HepG2 (cell line): ENCODE results near the gene SOCS1. TPM values are rescaled to one million over a fixed set of nuclear protein-coding genes. Genes with fewer than 3 reads are reported as not detected.

Experiments used
- E2F2 ChIP-seq: sonication (generic); formaldehyde crosslinking; IDR thresholded peaks from 2 replicates; pipeline ENCODE4 v1.4.0; 2020; ENCODE audit warnings: missing genetic modification reagents, borderline replicate concordance
- EEA1 ChIP-seq: sonication (generic); formaldehyde crosslinking; IDR thresholded peaks from 2 replicates; pipeline ENCODE4 v1.5.1; 2020; ENCODE audit warnings: mild to moderate bottlenecking, missing genetic modification reagents, borderline replicate concordance
- FOXA3 ChIP-seq: IDR thresholded peaks from 2 replicates; pipeline ENCODE4 v1.6.1; 2016; ENCODE audit warnings: missing genetic modification reagents, missing compliant biosample characterization
- MATR3 ChIP-seq: sonication (generic); formaldehyde crosslinking; IDR thresholded peaks from 2 replicates; pipeline ENCODE4 v1.4.0; 2020; ENCODE audit warnings: missing genetic modification reagents
- TIGD3 ChIP-seq: sonication (generic); formaldehyde crosslinking; IDR thresholded peaks from 2 replicates; pipeline ENCODE4 v1.5.1; 2020; ENCODE audit warnings: mild to moderate bottlenecking, missing genetic modification reagents, borderline replicate concordance
- YEATS4 ChIP-seq: sonication (generic); formaldehyde crosslinking; IDR thresholded peaks from 2 replicates; pipeline ENCODE4 v1.4.0; 2020; ENCODE audit warnings: missing genetic modification reagents, borderline replicate concordance
- ZKSCAN5 ChIP-seq: sonication (generic); formaldehyde crosslinking; IDR thresholded peaks from 2 replicates; pipeline ENCODE4 v1.5.1; 2020; ENCODE audit warnings: mild to moderate bottlenecking, missing genetic modification reagents
- ZNF513 ChIP-seq: sonication (generic); formaldehyde crosslinking; conservative IDR thresholded peaks from 2 replicates; pipeline ENCODE4 v1.5.0; 2020; ENCODE audit warnings: missing genetic modification reagents
- ZNF605 ChIP-seq: sonication (generic); formaldehyde crosslinking; IDR thresholded peaks from 2 replicates; pipeline ENCODE4 v1.8.0; 2022; ENCODE audit warnings: mild to moderate bottlenecking, missing genetic modification reagents
- ZNF678 ChIP-seq: sonication (generic); formaldehyde crosslinking; IDR thresholded peaks from 2 replicates; pipeline ENCODE4 v1.4.0; 2020; ENCODE audit warnings: mild to moderate bottlenecking, missing genetic modification reagents
- ZNF687 ChIP-seq: sonication (generic); formaldehyde crosslinking; IDR thresholded peaks from 2 replicates; pipeline ENCODE4 v1.5.1; 2020; ENCODE audit warnings: mild to moderate bottlenecking, missing genetic modification reagents, moderate library complexity
- polyA plus RNA-seq, 8 experiments: library from polyadenylated mRNA; depleted of rRNA in 3 of 8; stranded (reverse) in 7 of 8; unstranded in 1 of 8; fragments of >200 nt; fragmentation: Illumina TruSeq in 4 of 8; extraction: Trizol in 4 of 8; gene quantifications; 2 replicates each; pipeline versions ENCODE4 v1.2.1 to v1.2.3, GENCODE V29; 2011 to 2016; ENCODE audit warnings: low read depth in 4 of 8, missing spikeins in 1 of 8, mixed read lengths in 1 of 8; ENCODE audit not compliant: insufficient read depth in 1 of 8
- total RNA-seq, 5 experiments: library from RNA; depleted of rRNA; stranded (reverse); fragments of >200 nt; fragmentation: Illumina TruSeq; extraction: Trizol; gene quantifications; 2 replicates each; pipeline ENCODE4 v1.2.3, GENCODE V29; 2016; ENCODE audit warnings: low read depth in 1 of 5
- TF ChIP-seq, protein P1 (sequence below): sonication (generic); formaldehyde crosslinking; IDR thresholded peaks from 2 replicates; pipeline ENCODE4 v1.8.0; 2022; ENCODE audit warnings: mild to moderate bottlenecking, missing genetic modification reagents; ENCODE audit not compliant: insufficient replicate concordance
- TF ChIP-seq, protein P2 (sequence below): sonication (generic); formaldehyde crosslinking; IDR thresholded peaks from 2 replicates; pipeline ENCODE4; 2020; ENCODE audit warnings: missing genetic modification reagents, mild to moderate bottlenecking, borderline replicate concordance

The SOCS1 gene
- total and polyA plus RNA-seq, 2 of the 13 experiments (the other 11 are each of a cell fraction or from before 2014, with no cell fraction given): 5.3 to 6.3 TPM

DNA sequence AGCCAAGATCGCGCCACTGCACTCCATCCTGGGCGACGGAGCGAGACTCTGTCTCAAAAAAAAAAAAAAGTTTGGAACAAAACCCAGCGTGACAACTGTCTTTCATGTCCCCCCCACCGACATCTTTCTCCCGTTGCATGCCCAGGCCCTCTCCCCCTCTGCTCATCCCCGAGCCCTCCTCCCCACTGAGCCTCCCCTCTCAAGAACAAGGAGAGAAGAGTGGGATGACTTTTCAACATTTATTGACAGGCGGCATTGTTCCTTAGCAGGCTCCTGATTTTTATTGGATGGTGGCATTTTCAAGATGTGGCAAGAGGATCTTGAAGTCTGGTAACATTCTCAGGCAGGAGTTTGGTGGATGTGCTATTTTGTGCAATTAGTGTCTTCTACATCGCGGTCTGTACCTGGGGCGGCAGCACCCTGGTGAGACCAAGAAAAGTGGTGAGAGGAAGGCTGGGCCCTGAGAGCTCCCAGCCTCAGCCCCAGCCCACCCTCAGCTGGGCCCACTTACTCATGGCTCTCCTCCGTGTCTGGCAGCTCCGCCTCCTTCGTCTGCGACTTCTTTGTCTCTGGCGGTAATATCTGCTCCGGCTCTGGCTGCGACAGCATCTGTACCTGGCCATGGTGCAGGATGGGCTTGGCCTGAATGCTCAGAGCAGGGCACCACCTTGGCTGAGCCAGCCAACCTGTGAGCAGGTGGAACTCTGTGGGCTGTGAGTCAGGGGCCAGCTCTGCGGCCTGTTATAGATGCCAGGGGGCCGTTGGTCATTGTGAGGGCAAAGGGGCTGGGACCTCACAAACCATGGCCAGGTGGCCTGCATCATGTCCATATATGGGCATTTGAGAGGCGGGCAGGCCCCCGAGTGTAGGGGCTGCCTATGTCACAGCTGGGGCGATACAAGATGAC, 24.9 kb upstream of the SOCS1 start, which contains the start of gene PRM1 (continued):
- peak; percentile 76 for TF ChIP-seq ZNF687 (CRISPR knock-in tag)
- TF ChIP-seq YEATS4 (CRISPR knock-in tag): peak; percentile 45; the same call in 1 of the 2 replicates
- TF ChIP-seq, protein P1, sequence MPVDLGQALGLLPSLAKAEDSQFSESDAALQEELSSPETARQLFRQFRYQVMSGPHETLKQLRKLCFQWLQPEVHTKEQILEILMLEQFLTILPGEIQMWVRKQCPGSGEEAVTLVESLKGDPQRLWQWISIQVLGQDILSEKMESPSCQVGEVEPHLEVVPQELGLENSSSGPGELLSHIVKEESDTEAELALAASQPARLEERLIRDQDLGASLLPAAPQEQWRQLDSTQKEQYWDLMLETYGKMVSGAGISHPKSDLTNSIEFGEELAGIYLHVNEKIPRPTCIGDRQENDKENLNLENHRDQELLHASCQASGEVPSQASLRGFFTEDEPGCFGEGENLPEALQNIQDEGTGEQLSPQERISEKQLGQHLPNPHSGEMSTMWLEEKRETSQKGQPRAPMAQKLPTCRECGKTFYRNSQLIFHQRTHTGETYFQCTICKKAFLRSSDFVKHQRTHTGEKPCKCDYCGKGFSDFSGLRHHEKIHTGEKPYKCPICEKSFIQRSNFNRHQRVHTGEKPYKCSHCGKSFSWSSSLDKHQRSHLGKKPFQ (CRISPR knock-in tag): no peak
- TF ChIP-seq MATR3 (CRISPR knock-in tag): 0 out of 2 replicates have a peak, but pooled peaks have one; percentile 15
- 0 out of 2 replicates have a peak, but pooled peaks have one; percentile 72 for TF ChIP-seq ZNF513
- no peak for TF ChIP-seq FOXA3
- TF ChIP-seq TIGD3: peak; percentile 41; the same call in 1 of the 2 replicates
- TF ChIP-seq E2F2 (CRISPR knock-in tag): 0 out of 2 replicates have a peak, but pooled peaks have one; percentile 37
- TF ChIP-seq ZNF605 (CRISPR knock-in tag): peak; percentile 26; the same call in 1 of the 2 replicates
- TF ChIP-seq ZNF678: peak; percentile 70; the same call in 1 of the 2 replicates
- 0 out of 2 replicates have a peak, but pooled peaks have one; percentile 23 for TF ChIP-seq EEA1 (CRISPR knock-in tag)
- TF ChIP-seq ZKSCAN5: 0 out of 2 replicates have a peak, but pooled peaks have one; percentile 26
- TF ChIP-seq, protein P2, sequence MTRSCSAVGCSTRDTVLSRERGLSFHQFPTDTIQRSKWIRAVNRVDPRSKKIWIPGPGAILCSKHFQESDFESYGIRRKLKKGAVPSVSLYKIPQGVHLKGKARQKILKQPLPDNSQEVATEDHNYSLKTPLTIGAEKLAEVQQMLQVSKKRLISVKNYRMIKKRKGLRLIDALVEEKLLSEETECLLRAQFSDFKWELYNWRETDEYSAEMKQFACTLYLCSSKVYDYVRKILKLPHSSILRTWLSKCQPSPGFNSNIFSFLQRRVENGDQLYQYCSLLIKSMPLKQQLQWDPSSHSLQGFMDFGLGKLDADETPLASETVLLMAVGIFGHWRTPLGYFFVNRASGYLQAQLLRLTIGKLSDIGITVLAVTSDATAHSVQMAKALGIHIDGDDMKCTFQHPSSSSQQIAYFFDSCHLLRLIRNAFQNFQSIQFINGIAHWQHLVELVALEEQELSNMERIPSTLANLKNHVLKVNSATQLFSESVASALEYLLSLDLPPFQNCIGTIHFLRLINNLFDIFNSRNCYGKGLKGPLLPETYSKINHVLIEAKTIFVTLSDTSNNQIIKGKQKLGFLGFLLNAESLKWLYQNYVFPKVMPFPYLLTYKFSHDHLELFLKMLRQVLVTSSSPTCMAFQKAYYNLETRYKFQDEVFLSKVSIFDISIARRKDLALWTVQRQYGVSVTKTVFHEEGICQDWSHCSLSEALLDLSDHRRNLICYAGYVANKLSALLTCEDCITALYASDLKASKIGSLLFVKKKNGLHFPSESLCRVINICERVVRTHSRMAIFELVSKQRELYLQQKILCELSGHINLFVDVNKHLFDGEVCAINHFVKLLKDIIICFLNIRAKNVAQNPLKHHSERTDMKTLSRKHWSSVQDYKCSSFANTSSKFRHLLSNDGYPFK (CRISPR knock-in tag): 0 out of 2 replicates have a peak, but pooled peaks have one; percentile 49
